IPS-20b (cell line): ENCODE data around the gene MAP3K13.

Experiments
- H3K27ac ChIP-seq: one replicate; pipeline ENCODE4 v1.5.1; 2013; ENCODE audit warnings: low read length
- H3K27me3 ChIP-seq: 2 replicates; pipeline ENCODE4 v1.6.1; 2013; ENCODE audit warnings: mild to moderate bottlenecking, low read length, inconsistent platforms; ENCODE audit not compliant: insufficient read depth
- H3K36me3 ChIP-seq: 2 replicates; pipeline ENCODE4 v1.6.1; 2013; ENCODE audit warnings: low read depth, mild to moderate bottlenecking, inconsistent platforms, low read length, moderate library complexity; ENCODE audit not compliant: insufficient read depth
- H3K4me1 ChIP-seq: 2 replicates; pipeline ENCODE4 v1.6.1; 2013; ENCODE audit warnings: mild to moderate bottlenecking, control low read depth, inconsistent platforms, low read length, moderate library complexity; ENCODE audit not compliant: insufficient read depth
- H3K4me3 ChIP-seq: 2 replicates; pipeline ENCODE4 v1.5.1; 2013; ENCODE audit warnings: mild to moderate bottlenecking, low read length, inconsistent platforms
- H3K9ac ChIP-seq: 2 replicates; pipeline ENCODE4 v1.6.1; 2013; ENCODE audit warnings: low read depth, mild to moderate bottlenecking, inconsistent platforms, low read length, moderate library complexity
- H3K9me3 ChIP-seq: 2 replicates; pipeline ENCODE4 v1.6.1; 2013; ENCODE audit warnings: mild to moderate bottlenecking, low read depth, low read length, inconsistent platforms; ENCODE audit not compliant: insufficient read depth

The MAP3K13 gene

GRCh38 chr3:185328324-185329004, 34.5 kb upstream of the MAP3K13 start:
- no peak overlapping the region for H3K9ac ChIP-seq
- H3K36me3 ChIP-seq, result no peaks in the 10 kb centered on the region
- no peaks in the 10 kb centered on the region for H3K4me1 ChIP-seq
- no peaks in the 10 kb centered on the region for H3K9me3 ChIP-seq
- peaks cover 14% of the 10 kb centered on the region; the same call in 1 of the 2 replicates for H3K27me3 ChIP-seq
- H3K27ac ChIP-seq, result no peak overlapping the region
- no peak overlapping the region for H3K4me3 ChIP-seq

DNA sequence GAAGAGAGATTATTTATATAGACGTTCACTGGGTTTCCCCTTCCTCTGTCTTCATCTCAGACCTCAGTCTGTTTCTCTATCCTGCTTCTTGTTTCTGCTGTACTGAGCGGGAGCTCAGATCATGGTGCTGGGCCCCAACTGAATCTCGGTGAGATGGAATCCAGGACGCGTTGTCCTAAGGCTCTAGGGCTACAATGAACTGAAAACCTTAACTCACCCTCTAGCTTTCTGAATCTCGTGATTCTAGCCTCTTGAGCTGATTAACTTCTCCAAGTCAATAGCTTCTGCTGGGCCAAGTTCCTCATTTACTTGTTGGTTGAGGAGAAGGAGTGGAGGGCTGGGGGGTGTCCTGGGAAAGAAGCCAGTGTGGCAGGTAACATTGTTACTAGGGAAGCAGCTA, 32.7 kb upstream of the MAP3K13 start:
- Histone ChIP-seq H3K4me1 (no peaks in the 10 kb centered on the region), H3K9ac (no peak overlapping the region), H3K4me3 (no peak overlapping the region)

GRCh38 chr3:185330644-185331043, 32.3 kb upstream of the MAP3K13 start:
- Histone ChIP-seq H3K9ac (no peak overlapping the region), H3K27ac (no peak overlapping the region), H3K4me1 (no peaks in the 10 kb centered on the region), H3K9me3 (no peaks in the 10 kb centered on the region), H3K36me3 (no peaks in the 10 kb centered on the region), H3K27me3 (peaks cover 10% of the 10 kb centered on the region; the same call in 1 of the 2 replicates), H3K4me3 (no peak overlapping the region)

More for the DNA sequence above, 32.7 kb upstream of the MAP3K13 start:
- Histone ChIP-seq H3K27ac (no peak overlapping the region), H3K27me3 (peaks cover 14% of the 10 kb centered on the region; the same call in 1 of the 2 replicates), H3K9me3 (no peaks in the 10 kb centered on the region), H3K36me3 (no peaks in the 10 kb centered on the region)

DNA sequence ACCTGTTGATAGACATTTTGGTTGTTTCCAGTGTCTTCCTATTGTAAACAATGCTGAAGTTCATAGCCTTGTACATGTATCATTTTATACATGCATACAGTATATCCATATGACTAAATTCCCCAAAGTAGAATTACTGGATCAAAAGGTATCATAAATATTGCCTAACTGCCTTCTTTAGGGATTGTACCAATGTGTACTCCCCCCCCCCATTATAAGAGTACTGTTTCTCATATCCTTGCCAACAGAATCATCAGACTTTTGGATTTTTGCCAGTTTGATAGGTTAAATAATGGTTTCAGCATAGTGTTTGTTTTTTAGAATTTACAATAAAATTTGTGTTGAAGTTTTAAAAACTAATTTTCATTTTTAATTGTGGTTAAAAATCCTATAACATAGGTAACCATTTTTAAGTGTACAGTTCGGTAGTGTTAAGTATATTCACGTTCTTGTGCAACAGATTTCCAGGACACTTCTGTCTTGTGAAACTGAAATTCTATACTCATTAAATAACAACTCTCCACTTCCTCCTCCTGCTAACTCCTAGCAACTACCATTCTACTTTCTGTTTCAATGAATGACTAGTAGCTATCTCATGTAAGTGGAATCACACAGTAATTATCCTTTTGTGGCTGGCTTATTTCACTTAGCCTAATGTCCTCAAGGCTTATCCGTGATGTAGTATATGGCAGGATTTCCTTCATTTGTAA, 30.8 kb upstream of the MAP3K13 start:
- no peak overlapping the region for H3K4me3 ChIP-seq
- H3K4me1 ChIP-seq, result no peaks in the 10 kb centered on the region
- H3K9ac ChIP-seq, result no peak overlapping the region
- peaks cover 8% of the 10 kb centered on the region; the same call in 1 of the 2 replicates for H3K27me3 ChIP-seq
- H3K36me3 ChIP-seq, result no peaks in the 10 kb centered on the region
- no peaks in the 10 kb centered on the region for H3K9me3 ChIP-seq
- no peak overlapping the region for H3K27ac ChIP-seq

GRCh38 chr3:185335799-185336198, 27.1 kb upstream of the MAP3K13 start:
- Histone ChIP-seq H3K4me3 (no peak overlapping the region), H3K9me3 (no peaks in the 10 kb centered on the region), H3K9ac (no peak overlapping the region), H3K4me1 (no peaks in the 10 kb centered on the region), H3K27me3 (no peaks in the 10 kb centered on the region; the same call in 1 of the 2 replicates), H3K36me3 (no peaks in the 10 kb centered on the region), H3K27ac (no peak overlapping the region)

GRCh38 chr3:185337231-185337816, 25.6 kb upstream of the MAP3K13 start:
- no peaks in the 10 kb centered on the region for H3K36me3 ChIP-seq
- H3K9ac ChIP-seq, result no peak overlapping the region
- no peak overlapping the region for H3K27ac ChIP-seq
- no peak overlapping the region for H3K4me3 ChIP-seq
- no peaks in the 10 kb centered on the region; the same call in 1 of the 2 replicates for H3K27me3 ChIP-seq
- no peaks in the 10 kb centered on the region for H3K4me1 ChIP-seq
- H3K9me3 ChIP-seq, result no peaks in the 10 kb centered on the region

GRCh38 chr3:185339945-185340344, 23.0 kb upstream of the MAP3K13 start:
- Histone ChIP-seq H3K36me3 (no peaks in the 10 kb centered on the region), H3K9me3 (no peaks in the 10 kb centered on the region), H3K27me3 (no peaks in the 10 kb centered on the region), H3K27ac (no peak overlapping the region), H3K9ac (no peak overlapping the region), H3K4me1 (no peaks in the 10 kb centered on the region), H3K4me3 (no peak overlapping the region)

DNA sequence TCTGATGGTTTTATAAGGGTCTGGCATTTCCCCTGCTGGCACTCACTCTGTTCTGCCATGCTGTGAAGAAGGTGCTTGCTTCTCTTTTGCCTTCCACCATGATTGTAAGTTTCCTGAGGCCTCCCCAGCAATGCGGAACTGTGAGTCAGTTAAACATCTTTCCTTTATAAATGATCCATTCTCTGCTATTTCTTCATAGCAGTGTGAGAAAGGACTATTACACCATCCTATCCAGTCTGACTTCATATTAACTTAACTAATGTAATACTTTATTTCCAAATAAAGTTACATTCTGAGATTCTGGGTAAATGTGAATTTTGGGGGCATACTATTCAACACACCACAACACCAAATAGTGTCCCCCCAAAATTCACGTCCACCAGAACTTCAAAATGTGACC, 22.2 kb upstream of the MAP3K13 start:
- Histone ChIP-seq H3K27ac (no peak overlapping the region), H3K36me3 (no peaks in the 10 kb centered on the region), H3K9ac (no peak overlapping the region), H3K4me1 (no peaks in the 10 kb centered on the region), H3K27me3 (no peaks in the 10 kb centered on the region), H3K9me3 (no peaks in the 10 kb centered on the region), H3K4me3 (no peak overlapping the region)

GRCh38 chr3:185341616-185342458, 21.1 kb upstream of the MAP3K13 start:
- H3K4me1 ChIP-seq, result no peaks in the 10 kb centered on the region
- H3K9me3 ChIP-seq, result no peaks in the 10 kb centered on the region
- H3K4me3 ChIP-seq, result no peak overlapping the region
- no peak overlapping the region for H3K27ac ChIP-seq
- H3K27me3 ChIP-seq, result no peaks in the 10 kb centered on the region
- no peak overlapping the region for H3K9ac ChIP-seq
- no peaks in the 10 kb centered on the region for H3K36me3 ChIP-seq

DNA sequence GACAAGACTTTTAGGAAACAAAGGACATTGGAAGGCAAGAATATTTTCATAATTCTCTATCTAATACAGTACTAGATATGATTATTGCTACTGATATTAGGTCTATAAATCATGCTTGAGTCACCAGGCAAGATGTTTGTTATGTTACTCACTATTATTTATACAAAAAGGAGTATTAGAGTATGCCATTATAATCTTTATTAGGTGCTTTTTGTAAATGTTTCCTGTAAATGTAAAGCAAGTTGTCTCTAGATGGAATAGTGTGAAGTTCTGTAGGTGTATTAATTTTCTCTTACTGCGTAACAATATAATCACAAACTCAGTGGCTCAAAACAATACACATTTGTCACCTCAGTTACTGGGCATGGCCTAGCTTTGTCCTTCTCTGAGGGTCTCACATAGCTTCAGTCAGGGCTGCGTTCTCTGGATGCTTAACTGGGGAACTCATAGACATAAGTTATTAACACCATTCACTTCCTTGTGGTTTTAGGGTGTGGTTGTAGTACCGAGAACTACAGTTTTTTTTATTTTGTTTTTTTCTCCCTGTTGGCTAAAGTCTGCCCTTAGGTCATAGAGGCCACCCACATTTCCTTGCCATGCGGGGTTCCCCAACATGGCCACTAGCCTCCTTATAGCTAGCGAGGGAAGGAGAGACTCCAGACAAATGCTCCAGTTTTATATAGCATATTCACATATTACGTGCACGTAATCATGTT, 20.3 kb upstream of the MAP3K13 start:
- Histone ChIP-seq H3K4me1 (no peaks in the 10 kb centered on the region), H3K27me3 (no peaks in the 10 kb centered on the region), H3K4me3 (no peak overlapping the region), H3K9ac (no peak overlapping the region), H3K36me3 (no peaks in the 10 kb centered on the region), H3K27ac (no peak overlapping the region), H3K9me3 (no peaks in the 10 kb centered on the region)

DNA sequence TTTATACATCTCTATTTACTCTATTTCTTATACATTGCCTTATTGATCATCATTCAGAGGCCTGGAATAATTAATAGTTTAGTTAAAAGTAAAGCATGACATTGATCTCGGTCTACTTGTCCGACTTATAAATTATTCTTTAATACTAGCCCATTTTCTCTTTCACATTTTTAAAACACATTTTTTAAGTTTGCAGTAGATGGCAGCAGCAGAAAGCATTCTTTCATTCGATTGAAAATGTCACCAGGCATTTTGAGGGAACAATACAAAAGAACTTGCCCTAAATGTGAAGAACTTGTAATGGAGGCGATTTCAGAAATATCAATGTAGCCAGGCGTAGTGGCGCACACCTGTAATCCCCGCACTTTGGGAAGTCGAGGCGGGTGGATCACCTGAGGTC, 15.5 kb upstream of the MAP3K13 start:
- no peaks in the 10 kb centered on the region for H3K4me1 ChIP-seq
- no peaks in the 10 kb centered on the region for H3K36me3 ChIP-seq

More for the DNA sequence above, 15.5 kb upstream of the MAP3K13 start:
- Histone ChIP-seq H3K4me3 (no peak overlapping the region), H3K9me3 (no peaks in the 10 kb centered on the region), H3K9ac (no peak overlapping the region), H3K27ac (no peak overlapping the region), H3K27me3 (no peaks in the 10 kb centered on the region; the same call in 1 of the 2 replicates)
